HG02884 (cell line): ENCODE data around the gene SIGLEC1.

Source experiments
- ATAC-seq: cut with Tn5 transposase; IDR thresholded peaks from one replicate; pipeline ENCODE4 v1.9.1; 2021; ENCODE audit warnings: mild to moderate bottlenecking, moderate library complexity; ENCODE audit not compliant: unreplicated experiment

Gene SIGLEC1

DNA sequence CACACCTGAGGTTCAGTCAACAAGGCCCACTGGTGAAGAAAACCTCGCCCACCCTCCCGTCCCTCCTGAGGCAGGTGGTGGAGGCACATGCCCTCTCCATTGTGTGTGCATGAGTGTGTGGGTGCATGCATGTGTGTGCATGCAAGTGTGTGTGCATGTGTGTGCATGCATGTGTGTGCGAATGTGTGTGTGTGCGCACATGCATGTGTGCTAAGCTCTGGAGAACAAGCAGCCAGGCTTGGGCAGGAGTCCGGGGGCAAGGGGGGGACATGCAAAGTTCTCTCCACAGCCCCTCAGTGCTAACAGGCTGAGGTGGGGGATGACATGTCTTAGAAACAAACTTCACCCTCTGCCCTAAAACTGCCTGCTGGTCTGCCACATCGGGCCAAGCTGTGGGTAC lies 17.0 kb upstream of the SIGLEC1 start:
- ATAC-seq = no peak

DNA sequence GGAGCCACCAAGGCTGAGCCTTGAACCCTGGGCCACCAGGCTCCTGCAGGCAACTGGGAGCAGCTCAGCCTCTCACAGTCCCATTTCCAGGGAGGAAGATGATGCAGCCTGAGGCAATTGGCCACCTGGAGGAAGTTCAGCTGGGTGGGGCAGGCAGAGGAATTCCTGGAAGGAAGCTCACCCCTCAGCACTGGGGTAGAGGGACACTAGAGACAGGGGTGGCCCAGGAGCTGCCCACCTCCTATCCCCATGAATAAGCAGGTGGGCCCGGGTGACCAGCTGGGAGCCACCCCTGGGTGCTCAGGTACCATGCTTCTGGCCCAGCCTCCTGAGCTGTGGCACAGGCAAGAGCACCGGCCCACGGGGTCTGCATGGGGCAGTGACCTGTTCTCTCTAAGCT lies 16.5 kb upstream of the SIGLEC1 start:
- no peak for ATAC-seq

DNA sequence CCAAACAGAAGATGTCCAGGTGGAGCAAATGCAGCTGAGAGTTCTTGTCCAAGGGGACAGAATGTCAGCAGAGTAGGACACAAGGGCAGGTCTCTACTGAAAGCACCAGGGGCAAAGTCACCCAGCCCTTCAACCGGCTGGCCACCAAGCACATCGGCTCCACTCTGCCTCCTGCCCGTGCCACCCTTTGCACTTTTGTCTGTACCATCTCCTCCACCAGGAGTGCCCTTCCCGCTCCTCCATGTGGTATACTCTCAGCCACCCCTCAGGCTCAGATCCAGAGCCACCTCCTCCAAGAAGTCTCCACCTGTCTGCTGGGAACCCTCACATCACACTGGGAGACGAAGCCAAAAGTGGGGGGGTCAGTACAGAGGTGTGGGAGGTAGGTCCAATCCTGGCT lies 16.0 kb upstream of the SIGLEC1 start:
- ATAC-seq = no peak

GRCh38 chr20:3727401-3728021 lies 15.1 kb upstream of the SIGLEC1 start:
- no peak for ATAC-seq

DNA sequence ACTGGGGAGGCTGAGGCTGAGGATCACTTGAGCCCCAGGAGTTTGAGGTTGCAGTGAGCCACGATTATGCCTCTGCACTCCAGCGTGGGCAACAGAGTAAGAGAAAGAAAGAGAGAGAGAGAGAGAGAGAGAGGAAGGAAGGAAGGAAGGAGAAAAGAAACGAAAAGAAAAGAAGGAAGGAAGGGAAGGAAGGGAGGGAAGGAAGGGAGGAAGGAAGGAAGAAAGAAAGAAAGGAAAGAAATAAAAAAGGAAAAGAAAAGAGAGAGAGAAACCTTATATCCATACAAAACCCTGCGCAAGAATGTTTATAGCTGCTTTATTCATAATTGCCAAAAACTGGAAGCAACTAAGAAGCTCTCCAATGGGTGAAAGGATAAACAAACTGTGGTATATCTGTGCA lies 12.0 kb upstream of the SIGLEC1 start:
- no peak for ATAC-seq

DNA sequence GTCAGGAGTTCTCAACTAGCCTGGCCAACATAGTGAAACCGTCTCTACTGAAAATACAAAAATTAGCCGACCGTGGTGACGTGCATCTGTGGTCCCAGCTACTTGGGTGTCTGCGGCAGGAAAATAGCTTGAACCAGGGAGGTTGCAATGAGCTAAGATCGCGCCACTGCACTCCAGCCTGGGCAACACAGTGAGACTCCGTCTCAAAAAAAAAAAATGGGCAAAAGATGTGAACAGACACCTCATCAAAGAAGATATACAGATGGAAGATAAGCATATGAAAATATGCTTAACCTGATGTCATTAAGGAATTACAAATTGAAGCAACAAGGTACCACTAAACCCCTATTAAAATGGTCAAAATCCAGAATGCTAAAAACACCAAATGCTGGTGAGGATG lies 10.9 kb upstream of the SIGLEC1 start:
- ATAC-seq = no peak

GRCh38 chr20:3721912-3722311 lies 9.5 kb upstream of the SIGLEC1 start:
- ATAC-seq = no peak

DNA sequence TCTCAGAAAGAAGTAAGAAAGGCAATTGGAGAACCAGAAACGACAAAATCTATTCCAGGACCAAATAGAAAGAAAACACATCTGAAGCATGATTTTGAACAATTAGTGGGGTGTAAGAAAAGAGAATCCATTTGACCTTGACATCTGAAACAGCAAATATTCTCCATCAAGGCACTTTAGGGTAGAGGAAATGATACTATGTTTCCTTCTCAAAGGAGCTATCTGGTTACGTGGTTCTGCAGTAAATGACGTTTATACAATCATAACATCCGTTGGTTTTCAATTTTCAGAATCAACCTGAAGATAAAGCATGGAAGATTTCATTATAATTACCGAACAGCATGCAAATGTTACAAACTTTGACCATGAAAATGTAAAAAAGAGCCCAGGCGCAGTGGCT lies 8.2 kb upstream of the SIGLEC1 start:
- ATAC-seq = no peak

- no peak for ATAC-seq
Measured at GRCh38 chr20:3720068-3720467, 7.7 kb upstream of the SIGLEC1 start.

DNA sequence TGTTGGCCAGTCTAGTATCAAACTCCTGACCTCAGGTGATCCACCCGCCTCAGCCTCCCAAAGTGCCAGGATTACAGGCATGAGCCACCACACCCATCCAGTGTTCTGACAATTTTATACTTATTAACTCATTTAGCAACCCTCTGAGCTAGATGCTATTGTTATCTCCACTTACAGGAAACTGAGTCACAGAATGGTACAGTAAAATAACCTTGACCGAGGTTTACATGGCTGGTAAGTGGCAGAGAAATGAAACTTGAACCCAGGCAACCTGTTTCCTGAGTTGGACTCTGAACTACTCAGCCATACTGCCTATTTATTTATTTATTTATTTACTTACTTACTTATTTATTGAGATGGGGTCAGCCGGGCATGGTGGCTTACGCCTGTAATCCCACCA lies 6.6 kb upstream of the SIGLEC1 start:
- no peak for ATAC-seq

DNA sequence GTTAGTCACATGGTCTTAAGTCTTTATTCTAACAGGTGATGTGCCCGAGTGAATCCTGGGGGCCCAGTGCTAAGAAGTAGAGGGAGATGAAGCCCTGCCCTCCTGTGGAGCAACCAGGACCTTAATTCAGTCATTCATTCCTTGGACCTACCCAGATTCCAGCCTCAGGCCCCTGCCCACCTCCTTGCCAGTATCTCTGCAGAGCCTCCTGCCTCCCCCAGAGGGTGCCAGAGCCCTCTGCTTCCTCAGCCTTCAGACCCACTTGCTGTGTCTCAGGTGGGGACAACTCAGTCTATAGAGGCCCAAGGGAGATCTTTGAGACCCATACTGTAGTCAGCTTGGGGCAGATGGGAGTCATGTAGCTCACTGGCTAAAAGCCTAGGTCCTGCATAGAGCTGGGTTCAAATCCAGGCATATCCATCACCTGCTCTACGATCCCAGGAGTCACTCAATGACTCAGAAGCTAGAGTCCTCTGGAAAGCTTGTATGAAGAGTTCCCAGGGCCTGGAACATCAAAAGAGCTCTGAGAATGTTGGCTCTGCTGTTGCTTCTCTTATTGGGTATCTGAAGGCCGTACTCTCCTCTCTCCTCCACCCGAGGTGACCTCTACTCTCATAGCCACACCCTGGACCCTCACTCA lies 3.9 kb upstream of the SIGLEC1 start:
- ATAC-seq = no peak

GRCh38 chr20:3714092-3714491 lies 1.7 kb upstream of the SIGLEC1 start:
- ATAC-seq = no peak

DNA sequence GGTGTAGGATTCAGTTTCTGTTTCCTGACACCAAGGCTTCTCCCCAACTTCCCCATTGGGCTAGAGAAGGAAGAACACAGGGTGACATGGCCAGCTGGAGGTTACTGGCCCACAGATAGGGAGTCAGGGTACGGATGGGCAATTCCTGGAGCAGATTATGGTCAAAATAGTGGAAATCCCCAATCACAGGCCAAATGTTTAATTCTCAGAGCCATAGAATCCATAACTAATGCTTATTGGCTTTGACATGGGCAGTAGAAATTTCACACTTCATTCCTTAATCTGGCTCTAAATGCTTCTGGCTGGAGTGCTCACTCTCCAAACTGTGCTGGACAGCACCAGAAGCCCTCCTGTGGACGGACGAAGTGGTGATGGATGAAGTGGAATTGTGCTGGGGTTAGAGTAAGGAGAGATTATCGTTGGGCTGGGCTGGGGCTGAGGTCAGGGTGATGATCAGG lies 887 bp downstream of the SIGLEC1 start:
- ATAC-seq = no peak

DNA sequence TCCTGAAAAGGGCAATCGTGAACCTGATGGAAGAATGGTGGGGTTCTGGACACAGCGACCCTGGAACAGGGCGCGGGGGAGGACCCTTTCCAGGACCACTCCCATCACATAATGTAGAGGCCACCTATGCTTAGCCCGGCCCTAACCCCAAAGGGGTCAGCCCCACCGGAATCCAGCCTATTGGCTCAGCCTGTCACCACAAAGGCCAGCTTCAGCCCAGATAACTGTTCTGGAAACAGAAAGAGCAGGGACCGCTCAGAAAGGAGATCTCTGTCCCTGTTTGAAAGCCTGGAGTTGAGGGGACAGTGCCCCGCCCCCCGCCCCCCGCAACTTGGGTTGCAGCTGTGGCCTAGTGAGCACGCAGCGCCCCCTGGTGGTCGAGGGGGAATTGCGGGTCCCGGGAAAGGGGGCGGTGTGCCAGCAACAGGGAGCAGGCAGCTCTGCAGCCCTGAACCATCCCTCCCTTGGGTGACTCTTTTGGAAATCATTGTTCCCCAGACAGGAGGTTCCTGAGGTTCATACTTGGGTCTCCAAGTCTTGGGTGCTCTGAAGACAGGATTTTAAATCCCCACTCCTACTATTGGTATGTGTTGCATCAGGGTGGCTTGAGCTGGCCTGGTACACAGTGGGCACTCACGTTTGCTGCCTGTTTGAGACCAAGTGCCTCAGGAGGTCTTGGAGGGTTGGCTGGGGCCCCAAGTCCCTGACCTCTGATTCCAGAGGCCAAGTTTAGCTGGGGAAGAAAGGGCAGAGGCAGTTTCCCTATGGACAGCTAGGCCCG lies 1.5 kb downstream of the SIGLEC1 start:
- ATAC-seq = no peak

GRCh38 chr20:3710011-3710466 lies 2.4 kb downstream of the SIGLEC1 start:
- no peak for ATAC-seq

DNA sequence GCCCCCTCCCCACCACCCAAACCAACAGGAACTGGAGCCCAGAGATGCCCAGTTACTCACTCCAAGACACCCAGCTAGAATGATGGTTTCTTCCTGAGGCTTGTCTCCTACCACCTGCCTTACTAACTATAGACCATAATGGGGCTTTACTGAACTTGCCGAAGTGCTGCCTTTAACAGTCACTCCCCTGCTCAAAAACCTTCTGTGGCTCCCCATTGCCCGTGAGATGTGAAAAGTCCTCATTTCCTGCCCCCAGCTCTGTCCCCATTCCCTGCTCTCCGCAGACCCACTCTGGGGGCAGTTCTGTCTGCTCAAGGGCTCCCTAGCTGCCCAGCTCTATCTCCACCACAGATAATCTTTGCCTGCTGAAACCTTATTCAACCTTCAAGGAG lies 4.9 kb downstream of the SIGLEC1 start:
- ATAC-seq = no peak

DNA sequence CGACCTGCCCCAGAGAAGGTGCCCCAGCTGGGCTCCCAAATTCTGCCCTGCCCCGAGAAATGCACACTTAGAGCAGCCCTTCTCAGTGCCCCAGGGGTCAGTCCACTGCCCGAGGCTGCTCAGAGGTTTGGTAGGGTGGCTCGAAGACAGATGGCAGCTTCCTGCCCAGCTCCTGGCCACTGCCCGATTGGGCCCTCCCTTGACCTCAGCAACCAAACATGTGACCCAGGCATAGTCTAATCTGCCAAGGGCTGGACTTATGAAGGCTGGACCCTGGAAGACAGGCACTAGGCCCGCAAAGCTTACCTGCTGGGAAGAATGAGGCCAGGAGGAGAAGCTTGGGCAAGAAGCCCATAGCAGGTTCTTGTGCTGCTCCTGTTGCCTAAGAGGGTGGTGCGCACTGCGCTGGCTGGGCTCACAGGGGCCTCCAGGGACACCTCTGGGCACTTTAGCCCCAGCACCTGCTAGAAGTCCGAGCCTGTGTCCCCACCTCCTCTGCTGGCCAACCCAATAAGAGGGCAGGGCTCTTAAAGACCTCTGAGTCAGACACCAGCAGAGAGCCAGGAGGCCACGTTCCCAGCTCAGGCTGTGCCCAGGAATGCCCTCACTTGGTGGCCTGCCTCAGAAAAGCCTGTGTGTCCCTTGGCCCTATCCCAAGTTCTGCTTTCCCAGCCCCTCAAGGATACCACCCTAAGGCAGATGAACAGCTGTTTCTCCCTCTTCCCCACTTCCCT lies 5.5 kb downstream of the SIGLEC1 start:
- no peak for ATAC-seq

- no peak for ATAC-seq
Measured at GRCh38 chr20:3705970-3706739, 6.2 kb downstream of the SIGLEC1 start.

- no peak for ATAC-seq
Measured at GRCh38 chr20:3705491-3705969, 6.9 kb downstream of the SIGLEC1 start.

GRCh38 chr20:3704087-3704486 lies 8.3 kb downstream of the SIGLEC1 start:
- ATAC-seq = no peak
